WTC11 (cell line): ENCODE measurements around the gene SLC25A40.

Experiments used
- CBFB ChIP-seq: sonication (generic); formaldehyde crosslinking; IDR thresholded peaks from 2 replicates; pipeline ENCODE4 v1.8.1; 2022; ENCODE audit warnings: mild to moderate bottlenecking, low read depth, missing genetic modification reagents
- CTCF ChIP-seq: fragments of 200-600 bp; IDR thresholded peaks from 2 replicates; pipeline ENCODE4 v1.8.0; 2022; ENCODE audit warnings: antibody characterized with exemption
- ELF4 ChIP-seq: sonication (generic); formaldehyde crosslinking; IDR thresholded peaks from 2 replicates; pipeline ENCODE4 v1.8.1; 2022; ENCODE audit warnings: low read depth, mild to moderate bottlenecking, moderate library complexity, missing genetic modification reagents
- PRDM15 ChIP-seq: sonication (generic); formaldehyde crosslinking; IDR thresholded peaks from 2 replicates; pipeline ENCODE4 v1.8.0; 2022; ENCODE audit warnings: missing genetic modification reagents
- PREB ChIP-seq: sonication (generic); formaldehyde crosslinking; IDR thresholded peaks from 2 replicates; pipeline ENCODE4 v1.8.1; 2022; ENCODE audit warnings: mild to moderate bottlenecking, missing genetic modification reagents, moderate library complexity, borderline replicate concordance
- ZNF138 ChIP-seq: sonication (generic); formaldehyde crosslinking; conservative IDR thresholded peaks from 2 replicates; pipeline ENCODE4 v1.8.1; 2022; ENCODE audit warnings: mild to moderate bottlenecking, moderate library complexity, missing genetic modification reagents
- TF ChIP-seq, protein P1 (sequence below): sonication (generic); formaldehyde crosslinking; IDR thresholded peaks from 2 replicates; pipeline ENCODE4 v1.8.1; 2023; ENCODE audit warnings: mild to moderate bottlenecking, missing genetic modification reagents, moderate library complexity
- TF ChIP-seq, protein P2 (sequence below): fragments of 250-450 bp; sonication (Bioruptor Pico); IDR thresholded peaks from 2 replicates; pipeline ENCODE4 v1.9.0; 2021; ENCODE audit warnings: moderate library complexity, mild to moderate bottlenecking, inconsistent platforms, borderline replicate concordance
- TF ChIP-seq, protein P3 (sequence below): sonication (generic); formaldehyde crosslinking; IDR thresholded peaks from 2 replicates; pipeline ENCODE4 v1.8.0; 2022; ENCODE audit warnings: mild to moderate bottlenecking, missing genetic modification reagents

GRCh38 chr7:87877366-87878040 is 1.3 kb upstream of the SLC25A40 start:
- TF ChIP-seq CBFB = no peak
- no peak for TF ChIP-seq CTCF
- no peak for TF ChIP-seq PRDM15 (CRISPR knock-in tag)
- no peak for TF ChIP-seq PREB (CRISPR knock-in tag)
- no peak for TF ChIP-seq ZNF138 (CRISPR knock-in tag)
- TF ChIP-seq, protein P1, sequence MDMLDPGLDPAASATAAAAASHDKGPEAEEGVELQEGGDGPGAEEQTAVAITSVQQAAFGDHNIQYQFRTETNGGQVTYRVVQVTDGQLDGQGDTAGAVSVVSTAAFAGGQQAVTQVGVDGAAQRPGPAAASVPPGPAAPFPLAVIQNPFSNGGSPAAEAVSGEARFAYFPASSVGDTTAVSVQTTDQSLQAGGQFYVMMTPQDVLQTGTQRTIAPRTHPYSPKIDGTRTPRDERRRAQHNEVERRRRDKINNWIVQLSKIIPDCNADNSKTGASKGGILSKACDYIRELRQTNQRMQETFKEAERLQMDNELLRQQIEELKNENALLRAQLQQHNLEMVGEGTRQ (CRISPR knock-in tag) = no peak
- no peak for TF ChIP-seq ELF4
- TF ChIP-seq, protein P2, sequence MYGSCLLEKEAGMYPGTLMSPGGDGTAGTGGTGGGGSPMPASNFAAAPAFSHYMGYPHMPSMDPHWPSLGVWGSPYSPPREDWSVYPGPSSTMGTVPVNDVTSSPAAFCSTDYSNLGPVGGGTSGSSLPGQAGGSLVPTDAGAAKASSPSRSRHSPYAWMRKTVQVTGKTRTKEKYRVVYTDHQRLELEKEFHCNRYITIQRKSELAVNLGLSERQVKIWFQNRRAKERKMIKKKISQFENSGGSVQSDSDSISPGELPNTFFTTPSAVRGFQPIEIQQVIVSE = no peak
- TF ChIP-seq, protein P3, sequence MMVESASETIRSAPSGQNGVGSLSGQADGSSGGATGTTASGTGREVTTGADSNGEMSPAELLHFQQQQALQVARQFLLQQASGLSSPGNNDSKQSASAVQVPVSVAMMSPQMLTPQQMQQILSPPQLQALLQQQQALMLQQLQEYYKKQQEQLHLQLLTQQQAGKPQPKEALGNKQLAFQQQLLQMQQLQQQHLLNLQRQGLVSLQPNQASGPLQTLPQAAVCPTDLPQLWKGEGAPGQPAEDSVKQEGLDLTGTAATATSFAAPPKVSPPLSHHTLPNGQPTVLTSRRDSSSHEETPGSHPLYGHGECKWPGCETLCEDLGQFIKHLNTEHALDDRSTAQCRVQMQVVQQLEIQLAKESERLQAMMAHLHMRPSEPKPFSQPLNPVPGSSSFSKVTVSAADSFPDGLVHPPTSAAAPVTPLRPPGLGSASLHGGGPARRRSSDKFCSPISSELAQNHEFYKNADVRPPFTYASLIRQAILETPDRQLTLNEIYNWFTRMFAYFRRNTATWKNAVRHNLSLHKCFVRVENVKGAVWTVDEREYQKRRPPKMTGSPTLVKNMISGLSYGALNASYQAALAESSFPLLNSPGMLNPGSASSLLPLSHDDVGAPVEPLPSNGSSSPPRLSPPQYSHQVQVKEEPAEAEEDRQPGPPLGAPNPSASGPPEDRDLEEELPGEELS = no peak
